Measurements from ENCODE around the gene ARPC5L. TPM values are rescaled to one million over a fixed set of nuclear protein-coding genes. Genes with fewer than 3 reads are reported as not detected.
"Not testable (repeated sequence)": the region's sequence is repeated elsewhere in the genome, so short reads cannot be mapped to it uniquely, and the experiment has no call there.

Gene ARPC5L
- total and polyA plus RNA-seq, 7 experiments from 2014 or later: 20.0 to 66.1 (median 36.3) TPM

DNA sequence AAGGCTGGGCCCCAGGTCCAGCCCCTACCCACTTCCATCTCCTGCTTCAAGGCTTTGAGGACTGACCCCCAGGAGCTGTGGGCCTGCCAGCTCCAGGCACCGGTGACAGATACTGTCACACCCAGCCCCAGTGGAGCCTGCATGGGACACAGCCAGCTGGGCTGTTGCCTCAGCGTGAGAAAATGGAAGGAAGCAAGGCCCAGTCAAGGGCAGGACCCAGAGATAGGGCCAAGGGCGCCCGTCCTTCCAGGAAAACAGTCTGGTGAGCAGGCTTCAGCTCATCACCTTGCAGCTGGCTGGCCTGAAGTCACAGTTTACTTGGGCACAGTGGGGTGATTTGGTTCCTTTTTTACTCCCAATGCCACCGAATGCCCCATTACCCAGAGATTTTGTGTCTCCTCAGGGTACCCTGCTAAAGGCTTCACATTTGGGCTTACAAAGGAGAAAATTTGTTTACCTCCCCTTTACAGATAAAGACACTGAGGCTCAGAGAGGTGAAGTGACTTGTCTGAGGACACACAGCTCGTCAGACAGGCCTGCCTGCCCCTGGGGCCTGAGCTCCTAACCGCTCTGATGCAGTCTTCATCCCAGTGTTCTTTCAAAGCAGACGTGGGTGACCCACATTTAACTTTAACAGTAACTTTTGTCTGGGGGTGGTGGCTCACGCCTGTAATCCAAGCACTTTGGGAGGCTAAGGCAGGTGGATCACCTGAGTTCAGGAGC lies 30.1 kb upstream of the ARPC5L start:
- no peak overlapping the region for H3K27ac Mint-ChIP-seq
- Histone ChIP-seq H3K9me3 (ENCODE audit: control insufficient read depth in 2 of 3, low read length in 3 of 3) (no peaks in the 10 kb centered on the region), H3K4me3 (ENCODE audit: low read length) (no peak overlapping the region), H3K27me3 (ENCODE audit: control insufficient read depth in 2 of 2, insufficient read depth in 2 of 2, low read length in 2 of 2) (no peaks in the 10 kb centered on the region), H3K27ac (ENCODE audit: low read depth, low read length) (no peak overlapping the region), H3K36me3 (ENCODE audit: control insufficient read depth in 2 of 3, insufficient read depth in 3 of 3, low read length in 3 of 3) (no peaks in the 10 kb centered on the region), H3K4me1 (ENCODE audit: control insufficient read depth in 2 of 2, insufficient read depth in 2 of 2, low read length in 2 of 2) (no peaks in the 10 kb centered on the region)
- H3K4me3 Mint-ChIP-seq: no peak overlapping the region
- ATAC-seq: no peak
- peaks cover 2 to 19% (median 7%) of the 10 kb centered on the region in 5 donors for H3K27me3 Mint-ChIP-seq
- ChIA-PET POLR2A (no interaction called here), CTCF (interaction anchor here (0.9 kb wide), 1 partner anchor 21 kb away, joined by 3 read pairs; no protein-coding TSS in a partner anchor)
- peaks cover 0 to 5% (median 0%) of the 10 kb centered on the region in 7 donors for H3K4me1 Mint-ChIP-seq
- no peak for DNase-seq
- H3K36me3 Mint-ChIP-seq: no peaks in the 10 kb centered on the region
- no peaks in the 10 kb centered on the region for H3K9me3 Mint-ChIP-seq
- intact Hi-C loops (cut with micrococcal nuclease): no loop called here

DNA sequence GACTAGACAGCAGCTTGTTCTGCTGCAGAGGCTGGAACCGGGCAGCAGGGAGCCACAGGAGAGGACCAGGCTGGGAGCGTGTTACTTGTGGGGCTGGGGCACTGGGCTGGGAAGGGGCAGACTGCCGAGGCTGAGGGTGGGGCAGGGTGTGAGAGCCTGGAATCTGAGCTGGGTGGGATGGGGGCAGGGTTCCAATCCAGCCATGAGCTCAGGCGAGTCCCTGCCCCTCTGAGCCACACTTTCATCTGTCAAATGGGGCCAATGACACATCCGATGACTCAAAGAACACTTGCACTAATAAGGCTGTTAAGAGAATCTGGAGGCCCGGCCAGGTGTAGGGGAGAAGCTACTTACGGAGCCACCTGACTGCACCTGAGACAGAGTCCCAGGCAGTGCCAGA lies 27.3 kb upstream of the ARPC5L start:
- H3K9me3 Mint-ChIP-seq: no peaks in the 10 kb centered on the region
- H3K4me3 ChIP-seq (ENCODE audit: low read length): no peak overlapping the region
- H3K27ac ChIP-seq (ENCODE audit: low read depth, low read length): no peak overlapping the region
- POLR2A ChIA-PET: no interaction called here
- no peaks in the 10 kb centered on the region for H3K4me1 Mint-ChIP-seq
- H3K27me3 ChIP-seq (ENCODE audit: control insufficient read depth in 2 of 2, insufficient read depth in 2 of 2, low read length in 2 of 2): peaks cover 0 to 3% of the 10 kb centered on the region in 2 donors
- H3K9me3 ChIP-seq (ENCODE audit: control insufficient read depth in 2 of 3, low read length in 3 of 3): no peaks in the 10 kb centered on the region
- no peaks in the 10 kb centered on the region for H3K36me3 ChIP-seq (ENCODE audit: control insufficient read depth in 2 of 3, insufficient read depth in 3 of 3, low read length in 3 of 3)
- H3K27ac Mint-ChIP-seq: no peak overlapping the region
- H3K4me3 Mint-ChIP-seq: no peak overlapping the region
- H3K4me1 ChIP-seq (ENCODE audit: control insufficient read depth in 2 of 2, insufficient read depth in 2 of 2, low read length in 2 of 2): no peaks in the 10 kb centered on the region
- ATAC-seq: no peak
- peaks cover 18 to 36% (median 22%) of the 10 kb centered on the region in 5 donors for H3K27me3 Mint-ChIP-seq
- CTCF ChIA-PET: interaction anchor here (0.7 kb wide), 1 partner anchor 144 kb away, joined by 3 read pairs; no protein-coding TSS in a partner anchor
- no peaks in the 10 kb centered on the region for H3K36me3 Mint-ChIP-seq
- intact Hi-C loops (cut with micrococcal nuclease): no loop called here
- DNase-seq: no peak

DNA sequence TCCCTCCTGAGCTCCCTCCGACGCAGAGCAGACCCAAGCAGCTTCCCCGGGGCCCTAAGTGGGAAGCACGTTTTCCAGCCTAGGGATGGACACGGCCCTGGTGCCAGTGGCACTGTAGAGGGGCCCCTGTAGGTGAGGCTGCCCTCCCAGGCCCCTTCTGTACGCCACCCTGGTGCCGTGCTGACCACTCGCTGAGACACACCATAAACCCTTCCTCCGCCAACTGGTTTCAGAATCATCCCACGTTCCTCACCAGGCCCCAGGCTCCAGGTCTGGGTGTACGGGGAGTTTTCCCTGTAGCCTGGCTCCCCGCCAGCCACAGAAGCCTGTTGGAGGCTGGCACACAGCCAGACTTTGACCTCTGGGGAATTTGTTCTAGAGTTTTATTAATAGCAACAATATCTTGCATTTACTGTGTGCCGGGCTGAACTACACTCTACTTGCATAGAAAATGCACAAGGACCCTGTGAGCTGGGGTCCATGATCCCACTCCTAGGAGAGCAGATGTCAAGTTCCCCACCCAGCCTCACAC lies 26.8 kb upstream of the ARPC5L start:
- CTCF ChIA-PET: no interaction called here
- POLR2A ChIA-PET: no interaction called here
- Mint-ChIP-seq H3K36me3 (no peaks in the 10 kb centered on the region), H3K27ac (no peak overlapping the region), H3K4me3 (no peak overlapping the region), H3K4me1 (no peaks in the 10 kb centered on the region), H3K27me3 (peaks cover 19 to 37% (median 23%) of the 10 kb centered on the region in 5 donors), H3K9me3 (no peaks in the 10 kb centered on the region)
- no peak for ATAC-seq
- no peak overlapping the region for H3K27ac ChIP-seq (ENCODE audit: low read depth, low read length)
- no peak overlapping the region for H3K4me3 ChIP-seq (ENCODE audit: low read length)
- H3K4me1 ChIP-seq (ENCODE audit: control insufficient read depth in 2 of 2, insufficient read depth in 2 of 2, low read length in 2 of 2): no peaks in the 10 kb centered on the region
- H3K27me3 ChIP-seq (ENCODE audit: control insufficient read depth in 2 of 2, insufficient read depth in 2 of 2, low read length in 2 of 2): peaks cover 0 to 3% of the 10 kb centered on the region in 2 donors
- H3K36me3 ChIP-seq (ENCODE audit: control insufficient read depth in 2 of 3, insufficient read depth in 3 of 3, low read length in 3 of 3): no peaks in the 10 kb centered on the region
- no peak for DNase-seq
- intact Hi-C loops (cut with micrococcal nuclease): no loop called here
- no peaks in the 10 kb centered on the region for H3K9me3 ChIP-seq (ENCODE audit: control insufficient read depth in 2 of 3, low read length in 3 of 3)

DNA sequence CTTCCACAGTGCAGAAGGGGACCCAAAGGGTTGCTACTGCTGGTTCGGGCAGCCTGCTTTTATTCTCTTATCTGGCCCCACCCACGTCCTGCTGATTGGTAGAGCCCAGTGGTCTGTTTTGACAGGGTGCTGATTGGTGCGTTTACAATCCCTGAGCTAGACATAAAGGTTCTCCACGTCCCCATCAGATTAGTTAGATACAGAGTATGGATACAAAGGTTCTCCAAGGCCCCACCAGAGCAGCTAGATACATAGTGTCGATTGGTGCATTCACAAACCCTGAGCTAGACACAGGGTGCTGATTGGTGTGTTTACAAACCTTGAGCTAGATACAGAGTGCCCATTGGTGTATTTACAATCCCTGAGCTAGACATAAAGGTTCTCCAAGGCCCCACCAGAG lies 23.8 kb upstream of the ARPC5L start:
- DNase-seq; H3K4me1 Mint-ChIP-seq; POLR2A ChIA-PET; H3K27me3 ChIP-seq (ENCODE audit: control insufficient read depth in 2 of 2, insufficient read depth in 2 of 2, low read length in 2 of 2); H3K9me3 Mint-ChIP-seq; ATAC-seq; H3K27ac Mint-ChIP-seq; CTCF ChIA-PET; intact Hi-C loops (cut with micrococcal nuclease); H3K27ac ChIP-seq (ENCODE audit: low read depth, low read length); H3K4me3 ChIP-seq (ENCODE audit: low read length); H3K4me1 ChIP-seq (ENCODE audit: control insufficient read depth in 2 of 2, insufficient read depth in 2 of 2, low read length in 2 of 2); H3K36me3 ChIP-seq (ENCODE audit: control insufficient read depth in 2 of 3, insufficient read depth in 3 of 3, low read length in 3 of 3); H3K9me3 ChIP-seq (ENCODE audit: control insufficient read depth in 2 of 3, low read length in 3 of 3); H3K36me3 Mint-ChIP-seq: not testable (repeated sequence)
- H3K27me3 Mint-ChIP-seq: peaks cover 19 to 36% (median 23%) of the 10 kb centered on the region in 5 donors
- peak overlapping the region in 2 of 10 donors; percentile 23 to 54 for H3K4me3 Mint-ChIP-seq

DNA sequence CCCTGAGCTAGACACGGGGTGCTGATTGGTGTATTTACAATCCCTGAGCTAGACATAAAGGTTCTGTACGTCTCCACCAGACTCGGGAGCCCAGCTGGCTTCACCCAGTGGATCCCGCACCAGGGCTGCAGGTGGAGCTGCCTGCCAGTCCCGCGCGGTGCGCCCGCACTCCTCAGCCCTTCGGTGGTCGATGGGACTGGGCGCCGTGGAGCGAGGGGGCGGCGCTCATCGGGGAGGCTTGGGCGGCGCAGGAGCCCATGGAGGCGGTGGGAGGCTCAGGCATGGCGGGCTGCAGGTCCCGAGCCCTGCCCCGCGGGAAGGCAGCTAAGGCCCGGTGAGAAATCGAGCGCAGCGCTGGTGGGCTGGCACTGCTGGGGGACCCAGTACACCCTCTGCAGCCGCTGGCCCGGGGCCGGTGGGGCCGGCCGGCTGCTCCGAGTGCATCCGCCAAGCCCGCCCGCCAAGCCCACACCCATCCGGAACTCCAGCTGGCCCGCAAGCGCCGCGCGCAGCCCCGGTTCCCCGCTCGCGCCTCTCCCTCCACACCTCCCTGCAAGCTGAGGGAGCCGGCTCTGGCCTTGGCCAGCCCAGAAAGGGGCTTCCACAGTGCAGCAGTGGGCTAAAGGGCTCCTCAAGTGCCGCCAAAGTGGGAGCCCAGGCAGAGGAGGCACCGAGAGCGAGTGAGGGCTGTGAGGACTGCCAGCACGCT lies 23.2 kb upstream of the ARPC5L start:
- peak overlapping the region in 2 of 10 donors; percentile 23 to 41 for H3K4me3 Mint-ChIP-seq
- H3K36me3 Mint-ChIP-seq; H3K27me3 ChIP-seq (ENCODE audit: control insufficient read depth in 2 of 2, insufficient read depth in 2 of 2, low read length in 2 of 2); CTCF ChIA-PET; H3K9me3 ChIP-seq (ENCODE audit: control insufficient read depth in 2 of 3, low read length in 3 of 3); H3K27ac Mint-ChIP-seq; POLR2A ChIA-PET; ATAC-seq; intact Hi-C loops (cut with micrococcal nuclease); H3K27ac ChIP-seq (ENCODE audit: low read depth, low read length); DNase-seq; H3K36me3 ChIP-seq (ENCODE audit: control insufficient read depth in 2 of 3, insufficient read depth in 3 of 3, low read length in 3 of 3); H3K4me3 ChIP-seq (ENCODE audit: low read length); H3K4me1 ChIP-seq (ENCODE audit: control insufficient read depth in 2 of 2, insufficient read depth in 2 of 2, low read length in 2 of 2); H3K4me1 Mint-ChIP-seq; H3K9me3 Mint-ChIP-seq: not testable (repeated sequence)
- H3K27me3 Mint-ChIP-seq: peaks cover 19 to 36% (median 23%) of the 10 kb centered on the region in 5 donors

DNA sequence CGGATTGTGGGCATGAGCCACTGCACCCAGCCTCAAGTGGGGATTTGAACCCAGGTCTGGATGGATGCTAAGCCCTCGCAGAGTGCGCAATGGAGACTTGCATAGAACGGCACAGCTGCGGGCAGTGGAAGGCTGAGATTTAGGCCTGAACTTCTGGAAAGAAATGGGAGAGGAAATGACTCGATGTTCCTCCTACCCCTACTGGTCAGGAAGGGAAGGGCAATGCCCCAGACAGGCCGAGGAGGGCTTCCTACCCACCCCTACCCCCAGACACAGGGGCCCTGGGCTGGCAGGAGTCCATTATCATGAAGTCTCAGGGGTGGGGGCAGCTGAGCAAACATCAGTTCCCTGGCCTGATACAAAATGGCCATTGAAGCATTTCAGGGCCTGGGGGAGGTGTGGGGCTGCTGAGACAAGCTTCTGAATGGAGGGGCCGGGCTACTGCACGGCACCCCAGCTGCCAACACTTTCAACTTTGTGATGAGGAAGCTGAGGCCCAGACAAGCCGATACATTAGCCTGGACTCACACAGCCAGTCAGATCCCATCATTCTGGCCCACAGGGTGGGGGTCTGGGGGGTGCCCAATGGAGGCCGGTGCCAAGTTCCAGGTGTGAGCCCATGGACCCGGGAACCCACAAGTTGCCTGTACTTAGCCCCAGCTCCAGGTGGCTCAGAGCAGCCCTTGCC lies 22.2 kb upstream of the ARPC5L start:
- Mint-ChIP-seq H3K9me3 (peaks cover 0 to 2% (median 0%) of the 10 kb centered on the region in 11 donors), H3K27ac (no peak overlapping the region), H3K4me1 (peaks cover 0 to 2% (median 0%) of the 10 kb centered on the region in 7 donors), H3K4me3 (peak overlapping the region in 1 of 10 donors; percentile 13), H3K27me3 (peaks cover 17 to 31% (median 24%) of the 10 kb centered on the region in 5 donors), H3K36me3 (no peaks in the 10 kb centered on the region)
- Histone ChIP-seq H3K4me3 (ENCODE audit: low read length) (no peak overlapping the region), H3K4me1 (ENCODE audit: control insufficient read depth in 2 of 2, insufficient read depth in 2 of 2, low read length in 2 of 2) (no peaks in the 10 kb centered on the region), H3K36me3 (ENCODE audit: control insufficient read depth in 2 of 3, insufficient read depth in 3 of 3, low read length in 3 of 3) (no peaks in the 10 kb centered on the region), H3K9me3 (ENCODE audit: control insufficient read depth in 2 of 3, low read length in 3 of 3) (no peaks in the 10 kb centered on the region), H3K27me3 (ENCODE audit: control insufficient read depth in 2 of 2, insufficient read depth in 2 of 2, low read length in 2 of 2) (peaks cover 0 to 3% of the 10 kb centered on the region in 2 donors), H3K27ac (ENCODE audit: low read depth, low read length) (no peak overlapping the region)
- CTCF ChIA-PET: interaction anchor here (0.8 kb wide), 1 partner anchor 12 kb away, joined by 3 read pairs; no protein-coding TSS in a partner anchor
- intact Hi-C loops (cut with micrococcal nuclease): no loop called here
- peak; percentile 41 for ATAC-seq
- DNase-seq: no peak
- POLR2A ChIA-PET: no interaction called here
